HG02798 (cell line): Measurements from ENCODE around the gene TMEM252.

ENCODE experiments used
- ATAC-seq: cut with Tn5 transposase; IDR thresholded peaks from one replicate; pipeline ENCODE4 v1.9.1; 2021; ENCODE audit warnings: mild to moderate bottlenecking; ENCODE audit not compliant: unreplicated experiment, poor library complexity

The TMEM252 gene

GRCh38 chr9:68545033-68545705, 4.5 kb upstream of the TMEM252 start:
- peak; percentile 48 for ATAC-seq

- ATAC-seq, result no peak
These were observed 885 bp upstream of the TMEM252 start for GRCh38 chr9:68541568-68541967.

- no peak for ATAC-seq
These were observed 2.5 kb downstream of the TMEM252 start for GRCh38 chr9:68538200-68538599.

- ATAC-seq, result no peak
These were observed 3.1 kb downstream of the TMEM252 start for GRCh38 chr9:68537616-68537880.

- no peak for ATAC-seq
These were observed 3.6 kb downstream of the TMEM252 start for GRCh38 chr9:68536876-68537615.

GRCh38 chr9:68533678-68534077, 7.0 kb downstream of the TMEM252 start:
- ATAC-seq, result no peak

GRCh38 chr9:68532131-68532530, 8.6 kb downstream of the TMEM252 start:
- no peak for ATAC-seq

- ATAC-seq, result no peak
These were observed 10.1 kb downstream of the TMEM252 start for GRCh38 chr9:68530618-68531017.

- no peak for ATAC-seq
These were observed 17.2 kb downstream of the TMEM252 start for GRCh38 chr9:68523367-68523936.

GRCh38 chr9:68522954-68523353, 17.7 kb downstream of the TMEM252 start:
- ATAC-seq, result no peak

- no peak for ATAC-seq
These were observed 18.6 kb downstream of the TMEM252 start for GRCh38 chr9:68522131-68522530.

GRCh38 chr9:68515326-68516017, 25.2 kb downstream of the TMEM252 start:
- ATAC-seq, result no peak

GRCh38 chr9:68513981-68514380, 26.7 kb downstream of the TMEM252 start:
- no peak for ATAC-seq

GRCh38 chr9:68513385-68513784, 27.3 kb downstream of the TMEM252 start:
- no peak for ATAC-seq

GRCh38 chr9:68509689-68510088, 31.0 kb downstream of the TMEM252 start:
- no peak for ATAC-seq

- ATAC-seq, result no peak
These were observed 32.1 kb downstream of the TMEM252 start for GRCh38 chr9:68508547-68508946.

- ATAC-seq, result no peak
These were observed 32.9 kb downstream of the TMEM252 start for GRCh38 chr9:68507806-68508145.

GRCh38 chr9:68507130-68507805, 33.4 kb downstream of the TMEM252 start:
- ATAC-seq, result no peak

GRCh38 chr9:68506551-68506950, 34.1 kb downstream of the TMEM252 start:
- ATAC-seq, result no peak

GRCh38 chr9:68505681-68506409, 34.8 kb downstream of the TMEM252 start:
- ATAC-seq, result no peak
